ENCODE measurements around the gene AK2.

- TF ChIP-seq, protein P1, sequence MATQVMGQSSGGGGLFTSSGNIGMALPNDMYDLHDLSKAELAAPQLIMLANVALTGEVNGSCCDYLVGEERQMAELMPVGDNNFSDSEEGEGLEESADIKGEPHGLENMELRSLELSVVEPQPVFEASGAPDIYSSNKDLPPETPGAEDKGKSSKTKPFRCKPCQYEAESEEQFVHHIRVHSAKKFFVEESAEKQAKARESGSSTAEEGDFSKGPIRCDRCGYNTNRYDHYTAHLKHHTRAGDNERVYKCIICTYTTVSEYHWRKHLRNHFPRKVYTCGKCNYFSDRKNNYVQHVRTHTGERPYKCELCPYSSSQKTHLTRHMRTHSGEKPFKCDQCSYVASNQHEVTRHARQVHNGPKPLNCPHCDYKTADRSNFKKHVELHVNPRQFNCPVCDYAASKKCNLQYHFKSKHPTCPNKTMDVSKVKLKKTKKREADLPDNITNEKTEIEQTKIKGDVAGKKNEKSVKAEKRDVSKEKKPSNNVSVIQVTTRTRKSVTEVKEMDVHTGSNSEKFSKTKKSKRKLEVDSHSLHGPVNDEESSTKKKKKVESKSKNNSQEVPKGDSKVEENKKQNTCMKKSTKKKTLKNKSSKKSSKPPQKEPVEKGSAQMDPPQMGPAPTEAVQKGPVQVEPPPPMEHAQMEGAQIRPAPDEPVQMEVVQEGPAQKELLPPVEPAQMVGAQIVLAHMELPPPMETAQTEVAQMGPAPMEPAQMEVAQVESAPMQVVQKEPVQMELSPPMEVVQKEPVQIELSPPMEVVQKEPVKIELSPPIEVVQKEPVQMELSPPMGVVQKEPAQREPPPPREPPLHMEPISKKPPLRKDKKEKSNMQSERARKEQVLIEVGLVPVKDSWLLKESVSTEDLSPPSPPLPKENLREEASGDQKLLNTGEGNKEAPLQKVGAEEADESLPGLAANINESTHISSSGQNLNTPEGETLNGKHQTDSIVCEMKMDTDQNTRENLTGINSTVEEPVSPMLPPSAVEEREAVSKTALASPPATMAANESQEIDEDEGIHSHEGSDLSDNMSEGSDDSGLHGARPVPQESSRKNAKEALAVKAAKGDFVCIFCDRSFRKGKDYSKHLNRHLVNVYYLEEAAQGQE (IDR thresholded peaks at IDR 0.05; ENCODE audit: low read depth), result no peak
- TF ChIP-seq RAD21 (IDR thresholded peaks at IDR 0.05; ENCODE audit: low read depth) (no peak), USF1 (IDR thresholded peaks at IDR 0.05) (no peak), CREB1 (IDR thresholded peaks at IDR 0.05; ENCODE audit: low read depth) (no peak), CEBPB (IDR thresholded peaks at IDR 0.05) (no peak), MAX (IDR thresholded peaks at IDR 0.05) (no peak), TAF1 (IDR thresholded peaks at IDR 0.05; ENCODE audit: low read depth) (no peak), EP300 (IDR thresholded peaks at IDR 0.05; ENCODE audit: borderline replicate concordance) (no peak), TEAD4 (IDR thresholded peaks at IDR 0.05) (no peak), YY1 (IDR thresholded peaks at IDR 0.05; ENCODE audit: low read depth) (no peak), ZBTB7A (IDR thresholded peaks at IDR 0.05; ENCODE audit: low read depth) (no peak), NFIC (IDR thresholded peaks at IDR 0.05) (no peak), TCF12 (IDR thresholded peaks at IDR 0.05; ENCODE audit: low read depth) (no peak)
These were observed 25.2 kb upstream of the AK2 start for GRCh38 chr1:33061834-33062233.

All from Ishikawa (cell line).